ENCODE measurements around the gene IL5. TPM values are rescaled to one million over a fixed set of nuclear protein-coding genes. Genes with fewer than 3 reads are reported as not detected.

IL5 gene
- total and polyA plus RNA-seq, 4 donors: not detected

DNA sequence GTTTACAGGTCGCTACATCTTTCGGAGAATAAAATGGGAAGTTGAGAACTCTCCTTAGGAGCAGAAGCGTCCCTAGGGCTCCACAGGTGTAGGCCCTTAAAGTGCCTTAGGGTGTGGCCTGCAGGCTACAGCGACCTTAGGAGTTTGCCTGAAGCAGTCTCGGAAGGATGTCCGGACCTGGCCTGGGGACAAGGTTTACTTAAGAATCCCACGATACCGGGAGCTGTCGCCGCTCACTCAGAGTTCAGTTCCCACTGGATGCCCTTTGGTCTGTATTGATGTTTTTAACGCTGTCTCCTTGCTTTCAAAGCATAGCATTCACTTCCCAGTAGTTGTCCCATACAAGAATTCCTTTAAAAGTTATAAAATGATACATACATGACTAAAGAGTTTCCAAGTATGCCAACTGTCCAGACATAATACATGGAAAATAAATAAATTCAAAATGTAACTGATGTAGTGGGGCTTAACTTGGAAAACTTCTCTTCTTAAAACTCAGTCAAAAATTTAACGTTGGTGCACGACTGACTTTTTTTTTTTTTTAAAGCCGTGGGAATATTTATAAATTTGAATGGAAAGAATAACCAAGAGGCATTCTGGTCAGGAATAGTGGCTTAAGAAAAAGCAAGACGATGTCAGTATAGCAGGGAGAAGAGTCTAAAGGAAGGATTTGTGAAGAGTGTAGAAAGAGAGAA lies 14.3 kb upstream of the IL5 start:
- no peak for TF ChIP-seq FOXA2 (IDR thresholded peaks at IDR 0.05)
- TF ChIP-seq, protein P1, sequence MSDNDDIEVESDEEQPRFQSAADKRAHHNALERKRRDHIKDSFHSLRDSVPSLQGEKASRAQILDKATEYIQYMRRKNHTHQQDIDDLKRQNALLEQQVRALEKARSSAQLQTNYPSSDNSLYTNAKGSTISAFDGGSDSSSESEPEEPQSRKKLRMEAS (IDR thresholded peaks at IDR 0.05): no peak
- no peak for TF ChIP-seq YY1 (IDR thresholded peaks at IDR 0.05)
- peak; percentile 36 for TF ChIP-seq SP1 (IDR thresholded peaks at IDR 0.05)
- TF ChIP-seq JUND (IDR thresholded peaks at IDR 0.05): no peak
- TF ChIP-seq HNF4G (IDR thresholded peaks at IDR 0.05): no peak
- TF ChIP-seq CTCF (IDR thresholded peaks at IDR 0.05; ENCODE audit: low read depth, low read length, missing input control): no peak
- TF ChIP-seq, protein P2, sequence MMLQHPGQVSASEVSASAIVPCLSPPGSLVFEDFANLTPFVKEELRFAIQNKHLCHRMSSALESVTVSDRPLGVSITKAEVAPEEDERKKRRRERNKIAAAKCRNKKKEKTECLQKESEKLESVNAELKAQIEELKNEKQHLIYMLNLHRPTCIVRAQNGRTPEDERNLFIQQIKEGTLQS (IDR thresholded peaks at IDR 0.05): no peak
- peak; percentile 71 to 79 for TF ChIP-seq HNF4A (conservative IDR thresholded peaks at IDR 0.05)
- no peak for TF ChIP-seq NR2F2 (IDR thresholded peaks at IDR 0.05)
- peak in 1 of 2 donors; percentile 52 for TF ChIP-seq RXRA (IDR thresholded peaks at IDR 0.05)
- peak in 1 of 2 donors; percentile 36 for TF ChIP-seq EGR1 (IDR thresholded peaks at IDR 0.05; ENCODE audit: low read depth in 2 of 2)
- 5% methylated on average over 15 of the region's 15 CpGs for WGBS
- H3K27me3 ChIP-seq (ENCODE audit: control insufficient read depth in 4 of 4, insufficient read depth in 4 of 4, low read length in 3 of 4): no peaks in the 10 kb centered on the region
- H3K36me3 ChIP-seq (ENCODE audit: control insufficient read depth in 4 of 4, insufficient read depth in 3 of 4, low read depth in 1 of 4, low read length in 3 of 4): peaks cover 1 to 4% (median 3%) of the 10 kb centered on the region in 4 donors
- H3K27ac ChIP-seq (ENCODE audit: low read depth in 1 of 2, low read length in 2 of 2): peak overlapping the region; percentile 73 to 77
- H3K4me1 ChIP-seq (ENCODE audit: control insufficient read depth in 4 of 4, insufficient read depth in 4 of 4, low read length in 3 of 4): peaks cover 3 to 19% (median 13%) of the 10 kb centered on the region in 4 donors
- H3K4me3 ChIP-seq (ENCODE audit: low read depth in 1 of 3, low read length in 3 of 3): peak overlapping the region; percentile 78 to 92 (median 83)
- H3K9ac ChIP-seq (ENCODE audit: low read depth in 1 of 2, low read length in 2 of 2): peak overlapping the region; percentile 40 to 73
- DNase-seq (ENCODE audit: low spot score): peak; percentile 54
- no peaks in the 10 kb centered on the region for H3K9me3 ChIP-seq (ENCODE audit: control insufficient read depth in 4 of 4, low read length in 3 of 4)

DNA sequence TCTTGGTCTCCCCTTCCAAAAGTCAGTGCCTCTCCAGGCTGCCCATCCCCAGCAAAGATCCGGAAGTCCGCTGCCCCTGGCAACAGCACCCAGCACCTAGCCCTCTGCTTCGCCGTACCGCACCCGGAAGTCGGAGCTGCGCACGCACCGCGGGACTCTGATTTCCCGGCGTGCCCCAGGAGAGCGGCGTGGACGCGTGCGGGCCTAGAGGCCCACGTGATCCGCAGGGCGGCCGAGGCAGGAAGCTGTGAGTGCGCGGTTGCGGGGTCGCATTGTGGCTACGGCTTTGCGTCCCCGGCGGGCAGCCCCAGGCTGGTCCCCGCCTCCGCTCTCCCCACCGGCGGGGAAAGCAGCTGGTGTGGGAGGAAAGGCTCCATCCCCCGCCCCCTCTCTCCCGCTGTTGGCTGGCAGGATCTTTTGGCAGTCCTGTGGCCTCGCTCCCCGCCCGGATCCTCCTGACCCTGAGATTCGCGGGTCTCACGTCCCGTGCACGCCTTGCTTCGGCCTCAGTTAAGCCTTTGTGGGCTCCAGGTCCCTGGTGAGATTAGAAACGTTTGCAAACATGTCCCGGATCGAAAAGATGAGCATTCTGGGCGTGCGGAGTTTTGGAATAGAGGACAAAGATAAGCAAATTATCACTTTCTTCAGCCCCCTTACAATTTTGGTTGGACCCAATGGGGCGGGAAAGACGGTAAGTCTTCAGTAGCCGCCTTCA lies 13.6 kb upstream of the IL5 start, which contains the start of gene RAD50:
Gene RAD50 (plus strand): TSS at position 215 of the 715 bp plus-strand sequence. CDS start 348 bp downstream, at position 563.
- no peaks in the 10 kb centered on the region for H3K27me3 ChIP-seq (ENCODE audit: control insufficient read depth in 4 of 4, insufficient read depth in 4 of 4, low read length in 3 of 4)
- peaks cover 3 to 19% (median 13%) of the 10 kb centered on the region in 4 donors for H3K4me1 ChIP-seq (ENCODE audit: control insufficient read depth in 4 of 4, insufficient read depth in 4 of 4, low read length in 3 of 4)
- H3K9me3 ChIP-seq (ENCODE audit: control insufficient read depth in 4 of 4, low read length in 3 of 4): no peaks in the 10 kb centered on the region
- peak within 1 kb of the TSS; percentile 78 to 92 (median 83) for H3K4me3 ChIP-seq (ENCODE audit: low read depth in 1 of 3, low read length in 3 of 3)
- peak within 1 kb of the TSS; percentile 73 to 77 for H3K27ac ChIP-seq (ENCODE audit: low read depth in 1 of 2, low read length in 2 of 2)
- TF ChIP-seq EGR1 (IDR thresholded peaks at IDR 0.05; ENCODE audit: low read depth in 2 of 2) (peak in 1 of 2 donors; percentile 66), HNF4G (IDR thresholded peaks at IDR 0.05) (no peak), REST (IDR thresholded peaks at IDR 0.05) (peak; percentile 40), YY1 (IDR thresholded peaks at IDR 0.05) (peak; percentile 82), TAF1 (conservative IDR thresholded peaks at IDR 0.05) (no peak), RAD21 (IDR thresholded peaks at IDR 0.05) (peak in 1 of 2 donors; percentile 12), HNF4A (conservative IDR thresholded peaks at IDR 0.05) (peak in 1 of 2 donors; percentile 57), FOXA1 (IDR thresholded peaks at IDR 0.05) (no peak), CTCF (IDR thresholded peaks at IDR 0.05; ENCODE audit: low read depth, low read length, missing input control) (no peak), GABPA (IDR thresholded peaks at IDR 0.05 in 1 of 2, conservative IDR thresholded peaks at IDR 0.05 in 1 of 2) (peak; percentile 20 to 92), RXRA (IDR thresholded peaks at IDR 0.05) (peak; percentile 6 to 27), SP1 (IDR thresholded peaks at IDR 0.05) (peak; percentile 36)
- TF ChIP-seq, protein P3, sequence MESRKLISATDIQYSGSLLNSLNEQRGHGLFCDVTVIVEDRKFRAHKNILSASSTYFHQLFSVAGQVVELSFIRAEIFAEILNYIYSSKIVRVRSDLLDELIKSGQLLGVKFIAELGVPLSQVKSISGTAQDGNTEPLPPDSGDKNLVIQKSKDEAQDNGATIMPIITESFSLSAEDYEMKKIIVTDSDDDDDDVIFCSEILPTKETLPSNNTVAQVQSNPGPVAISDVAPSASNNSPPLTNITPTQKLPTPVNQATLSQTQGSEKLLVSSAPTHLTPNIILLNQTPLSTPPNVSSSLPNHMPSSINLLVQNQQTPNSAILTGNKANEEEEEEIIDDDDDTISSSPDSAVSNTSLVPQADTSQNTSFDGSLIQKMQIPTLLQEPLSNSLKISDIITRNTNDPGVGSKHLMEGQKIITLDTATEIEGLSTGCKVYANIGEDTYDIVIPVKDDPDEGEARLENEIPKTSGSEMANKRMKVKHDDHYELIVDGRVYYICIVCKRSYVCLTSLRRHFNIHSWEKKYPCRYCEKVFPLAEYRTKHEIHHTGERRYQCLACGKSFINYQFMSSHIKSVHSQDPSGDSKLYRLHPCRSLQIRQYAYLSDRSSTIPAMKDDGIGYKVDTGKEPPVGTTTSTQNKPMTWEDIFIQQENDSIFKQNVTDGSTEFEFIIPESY (IDR thresholded peaks at IDR 0.05): peak; percentile 82
- TF ChIP-seq, protein P2 (IDR thresholded peaks at IDR 0.05): no peak
- TF ChIP-seq, protein P1 (IDR thresholded peaks at IDR 0.05): peak; percentile 90
- peak; percentile 93 for DNase-seq (ENCODE audit: low spot score)
- peaks cover 1 to 4% (median 3%) of the 10 kb centered on the region in 4 donors for H3K36me3 ChIP-seq (ENCODE audit: control insufficient read depth in 4 of 4, insufficient read depth in 3 of 4, low read depth in 1 of 4, low read length in 3 of 4)
- peak within 1 kb of the TSS; percentile 57 to 73 for H3K9ac ChIP-seq (ENCODE audit: low read depth in 1 of 2, low read length in 2 of 2)
- under 1% methylated on average over 53 of the region's 53 CpGs for WGBS
